ENCODE measurements around the gene BASP1. TPM values are rescaled to one million over a fixed set of nuclear protein-coding genes. Genes with fewer than 3 reads are reported as not detected.
"Not testable (repeated sequence)": the region's sequence is repeated elsewhere in the genome, so short reads cannot be mapped to it uniquely, and the experiment has no call there.

The BASP1 gene
- total RNA-seq, 2 donors from 2014 or later, result 3.9 to 8.1 TPM

DNA sequence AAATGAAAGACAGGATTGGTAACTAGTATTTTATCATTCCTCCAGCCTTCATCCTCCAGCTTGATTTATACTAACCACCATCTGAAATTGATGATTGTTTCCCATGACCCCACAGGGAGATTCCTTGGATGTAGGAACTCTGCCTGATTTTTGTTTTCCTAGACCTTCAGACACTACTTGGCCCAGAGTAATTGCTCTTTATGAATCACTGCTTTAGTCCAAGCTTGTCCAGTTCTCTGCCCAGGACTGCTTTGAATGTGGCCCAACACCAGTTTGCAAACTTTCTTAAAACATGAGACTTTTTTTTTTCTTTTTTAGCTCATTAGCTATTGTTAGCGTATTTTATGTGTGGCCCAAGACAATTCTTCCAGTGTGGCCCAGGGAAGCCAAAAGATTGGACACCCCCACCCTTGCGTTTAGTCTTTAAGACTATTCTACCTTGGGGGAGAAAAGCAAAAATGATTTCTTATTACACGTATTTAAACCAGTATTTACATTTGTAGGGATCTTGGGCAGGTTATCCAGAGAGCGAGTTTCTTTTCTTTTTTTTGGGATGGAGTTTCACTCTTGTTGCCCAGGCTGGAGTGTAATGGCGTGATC is 18.4 kb downstream of the BASP1 start:
- Mint-ChIP-seq H3K36me3 (no peaks in the 10 kb centered on the region), H3K27me3 (no peaks in the 10 kb centered on the region), H3K4me3 (no peak overlapping the region), H3K4me1 (ENCODE audit: low read depth in 2 of 2) (no peaks in the 10 kb centered on the region), H3K9me3 (peaks cover 5% of the 10 kb centered on the region), H3K27ac (no peak overlapping the region)
- no peak for DNase-seq (ENCODE audit: low spot score)
- no peak for ATAC-seq

DNA sequence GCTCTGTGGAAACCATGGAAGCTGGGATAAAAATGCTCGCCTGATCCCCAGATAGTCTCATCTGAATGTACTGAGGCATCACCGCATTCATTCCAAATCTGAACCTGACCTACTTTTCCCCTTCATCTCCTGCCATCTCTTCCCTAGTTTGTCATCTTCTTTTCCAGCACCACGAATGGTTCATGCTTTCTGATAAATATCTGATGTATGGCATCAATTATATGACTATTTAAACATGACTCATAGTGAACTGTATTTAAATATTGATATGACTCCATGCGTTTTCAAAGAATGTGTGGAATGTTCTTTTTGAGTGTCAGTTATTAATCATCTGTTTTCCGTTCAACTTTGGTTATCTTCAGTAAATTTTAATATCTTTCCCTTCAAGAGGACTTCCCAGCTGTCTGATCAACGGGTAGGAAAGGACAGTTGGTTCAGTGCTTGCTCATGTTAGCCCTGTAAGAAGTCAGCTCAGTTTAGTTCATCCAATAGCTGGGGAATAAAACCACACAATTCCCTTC is 21.1 kb downstream of the BASP1 start:
- no peaks in the 10 kb centered on the region for H3K27me3 Mint-ChIP-seq
- peaks cover 5% of the 10 kb centered on the region for H3K9me3 Mint-ChIP-seq
- H3K27ac Mint-ChIP-seq, result no peak overlapping the region
- H3K4me3 Mint-ChIP-seq, result no peak overlapping the region
- H3K4me1 Mint-ChIP-seq (ENCODE audit: low read depth in 2 of 2), result no peaks in the 10 kb centered on the region
- ATAC-seq (no peak), DNase-seq (ENCODE audit: low spot score) (no peak)
- H3K36me3 Mint-ChIP-seq, result no peaks in the 10 kb centered on the region

DNA sequence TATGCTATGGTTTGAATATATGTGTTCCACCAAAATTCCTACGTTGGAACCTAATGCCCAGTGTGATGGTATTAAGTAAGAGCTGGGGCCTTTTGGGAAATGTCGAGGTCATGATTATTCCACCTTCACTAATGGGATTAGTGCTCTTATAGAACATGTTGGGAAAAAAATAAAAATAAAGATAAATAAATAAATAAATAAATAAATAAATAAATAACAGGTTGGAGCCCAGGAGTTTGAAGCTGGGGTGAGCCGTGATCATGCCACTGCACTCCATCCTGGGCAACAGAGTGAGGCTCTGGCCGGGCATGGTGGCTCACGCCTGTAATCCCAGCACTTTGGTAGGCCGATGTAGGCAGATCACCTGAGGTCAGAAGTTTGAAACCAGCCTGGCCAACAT is 22.5 kb downstream of the BASP1 start:
- H3K27me3 Mint-ChIP-seq, result no peaks in the 10 kb centered on the region
- peaks cover 5% of the 10 kb centered on the region for H3K9me3 Mint-ChIP-seq
- no peaks in the 10 kb centered on the region for H3K36me3 Mint-ChIP-seq
- H3K4me3 Mint-ChIP-seq, result no peak overlapping the region
- no peaks in the 10 kb centered on the region for H3K4me1 Mint-ChIP-seq (ENCODE audit: low read depth in 2 of 2)
- ATAC-seq, result no peak
- H3K27ac Mint-ChIP-seq, result no peak overlapping the region
- DNase-seq (ENCODE audit: low spot score), result no peak

DNA sequence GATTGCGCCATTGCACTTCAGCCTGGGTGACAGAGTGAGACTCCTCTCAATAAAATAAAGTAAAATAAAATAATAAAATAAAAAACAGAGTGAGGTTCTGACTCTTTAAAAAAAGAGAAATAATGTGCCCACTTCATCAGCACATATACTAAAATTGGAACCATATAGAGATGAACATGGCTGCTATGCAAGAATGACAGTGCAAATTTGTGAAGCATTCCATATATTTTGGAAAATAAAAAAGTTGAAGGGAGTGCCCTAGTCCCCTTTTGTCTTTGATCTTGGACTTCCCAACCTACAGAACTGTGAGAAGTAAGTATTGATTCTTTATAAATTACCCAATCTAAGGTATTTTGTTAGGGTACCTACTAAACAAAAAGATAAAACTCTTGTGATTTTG is 23.1 kb downstream of the BASP1 start:
- H3K4me3 Mint-ChIP-seq, result no peak overlapping the region
- H3K36me3 Mint-ChIP-seq, result no peaks in the 10 kb centered on the region
- DNase-seq (ENCODE audit: low spot score) (no peak), ATAC-seq (no peak)
- no peak overlapping the region for H3K27ac Mint-ChIP-seq
- H3K9me3 Mint-ChIP-seq, result peaks cover 5% of the 10 kb centered on the region
- H3K4me1 Mint-ChIP-seq (ENCODE audit: low read depth in 2 of 2), result no peaks in the 10 kb centered on the region
- H3K27me3 Mint-ChIP-seq, result no peaks in the 10 kb centered on the region

DNA sequence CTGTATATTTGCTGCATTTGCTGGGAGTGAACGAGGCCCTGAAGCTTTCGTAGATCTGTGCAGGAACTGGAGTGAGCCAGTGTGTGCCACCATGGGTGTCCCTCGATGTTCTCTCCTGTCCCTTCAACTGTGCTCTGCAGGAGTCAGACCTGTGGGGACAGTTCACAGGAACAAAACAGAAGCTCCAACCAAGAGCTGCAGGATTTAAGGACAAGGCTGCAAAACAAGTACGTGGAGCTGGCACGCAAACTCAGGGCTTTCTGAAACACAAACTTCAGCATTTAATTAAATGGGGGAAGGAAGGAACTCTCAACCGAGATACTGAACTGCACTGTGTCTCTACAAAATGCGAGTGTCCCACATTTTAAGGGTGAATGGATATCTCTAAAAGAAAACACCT is 24.2 kb downstream of the BASP1 start:
- H3K36me3 Mint-ChIP-seq, result no peaks in the 10 kb centered on the region
- no peak for DNase-seq (ENCODE audit: low spot score)

DNA sequence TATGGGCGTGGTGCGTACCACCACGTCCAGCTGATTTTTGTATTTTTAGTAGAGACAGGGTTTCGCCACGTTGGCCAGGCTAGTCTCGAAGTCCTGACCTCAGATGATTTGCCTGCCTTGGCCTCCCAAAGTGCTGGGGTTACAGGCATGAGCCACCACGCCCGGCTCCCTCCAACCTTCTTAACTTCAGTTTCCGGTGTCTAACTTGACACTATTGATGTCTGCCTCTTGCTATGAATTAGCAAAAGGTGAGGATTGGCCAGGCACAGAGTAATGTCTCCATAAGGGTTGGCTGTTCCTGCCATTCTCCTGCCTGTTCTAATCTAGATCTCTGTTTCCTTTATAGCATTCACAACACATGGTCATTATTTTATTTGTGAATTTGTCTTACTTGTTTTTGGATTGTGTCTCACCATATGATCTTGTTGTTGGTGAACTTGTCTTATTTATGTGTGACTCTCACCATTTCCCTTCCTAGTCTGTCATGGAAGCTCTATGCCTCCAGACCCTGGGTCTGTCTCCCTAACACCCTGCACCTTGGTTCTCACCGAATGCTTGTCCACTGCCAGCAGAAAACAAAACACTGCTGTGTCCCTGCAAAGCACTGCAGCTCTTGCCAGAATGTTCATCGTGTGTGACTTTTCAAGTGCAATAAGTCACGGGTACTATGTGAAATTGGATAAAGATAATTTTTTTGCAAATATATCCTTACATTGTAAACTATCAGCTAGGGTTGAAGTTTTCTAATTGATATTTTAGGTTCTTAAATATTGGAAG is 26.0 kb downstream of the BASP1 start:
- H3K27ac Mint-ChIP-seq, result no peak overlapping the region
- no peak for ATAC-seq
- no peaks in the 10 kb centered on the region for H3K36me3 Mint-ChIP-seq
- H3K4me3 Mint-ChIP-seq, result no peak overlapping the region
- H3K9me3 Mint-ChIP-seq, result no peaks in the 10 kb centered on the region
- H3K4me1 Mint-ChIP-seq (ENCODE audit: low read depth in 2 of 2), result no peaks in the 10 kb centered on the region
- DNase-seq (ENCODE audit: low spot score), result no peak
- no peaks in the 10 kb centered on the region for H3K27me3 Mint-ChIP-seq

More for the DNA sequence above, 24.2 kb downstream of the BASP1 start:
- no peak for ATAC-seq
- no peak overlapping the region for H3K27ac Mint-ChIP-seq
- H3K4me1 Mint-ChIP-seq (ENCODE audit: low read depth in 2 of 2), result no peaks in the 10 kb centered on the region
- no peaks in the 10 kb centered on the region for H3K27me3 Mint-ChIP-seq
- H3K4me3 Mint-ChIP-seq, result no peak overlapping the region
- peaks cover 5% of the 10 kb centered on the region for H3K9me3 Mint-ChIP-seq

DNA sequence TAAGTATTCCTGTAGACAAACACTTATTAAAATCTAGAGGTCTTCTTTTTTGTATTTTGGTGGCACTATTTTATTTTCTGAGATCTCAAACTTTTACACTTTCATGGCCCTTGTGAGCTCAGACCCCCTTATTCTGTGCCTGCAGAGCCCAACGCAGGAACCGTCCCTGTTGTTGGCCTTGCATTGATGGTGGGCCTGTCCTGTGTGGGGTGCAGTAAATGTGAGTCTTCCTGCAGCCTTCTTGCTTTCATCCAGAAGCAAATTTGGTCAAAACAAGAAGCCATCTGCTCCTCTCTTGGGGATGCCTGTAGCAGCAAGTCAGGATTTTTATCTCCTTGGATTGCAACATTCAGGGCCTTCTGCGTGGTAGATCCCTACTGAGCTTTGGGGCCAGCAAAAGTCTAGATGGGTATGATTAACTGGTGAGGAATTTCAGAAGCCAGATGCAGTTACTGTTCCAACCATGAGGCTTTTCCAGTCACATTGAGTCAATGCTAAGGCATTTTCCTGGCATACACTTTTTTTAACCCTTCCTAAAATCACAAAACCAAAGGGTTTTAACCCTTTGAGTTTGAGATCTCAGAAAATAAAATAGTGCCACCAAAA is 31.7 kb downstream of the BASP1 start:
- Mint-ChIP-seq H3K9me3 (peaks cover 11% of the 10 kb centered on the region), H3K36me3 (no peaks in the 10 kb centered on the region), H3K4me1 (ENCODE audit: low read depth in 2 of 2) (peaks cover 0 to 6% of the 10 kb centered on the region in 2 donors), H3K4me3 (no peak overlapping the region), H3K27ac (no peak overlapping the region), H3K27me3 (no peaks in the 10 kb centered on the region)
- DNase-seq (ENCODE audit: low spot score) (no peak), ATAC-seq (no peak)

DNA sequence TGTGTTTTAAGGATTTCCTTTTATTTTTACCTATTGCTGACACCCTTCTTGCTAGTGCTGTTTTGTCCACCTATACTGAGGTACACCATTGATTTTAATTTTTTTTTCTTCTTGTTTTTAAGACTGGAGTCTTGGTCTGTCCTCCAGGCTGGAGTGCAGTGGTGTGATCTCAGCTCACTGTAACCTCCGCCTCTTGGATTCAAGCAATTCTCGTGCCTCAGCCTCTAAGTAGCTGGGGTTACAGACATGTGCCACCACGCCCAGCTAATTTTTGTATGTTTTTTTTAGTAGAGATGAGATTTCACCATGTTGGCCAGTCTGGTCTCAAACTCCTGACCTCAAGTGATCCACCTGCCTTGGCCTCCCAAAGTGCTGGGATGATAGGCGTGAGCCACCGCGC is 32.4 kb downstream of the BASP1 start:
- not testable (repeated sequence) for ATAC-seq; H3K27ac Mint-ChIP-seq; H3K36me3 Mint-ChIP-seq; H3K4me1 Mint-ChIP-seq (ENCODE audit: low read depth in 2 of 2); H3K27me3 Mint-ChIP-seq; DNase-seq (ENCODE audit: low spot score); H3K4me3 Mint-ChIP-seq
- H3K9me3 Mint-ChIP-seq, result peaks cover 11% of the 10 kb centered on the region

DNA sequence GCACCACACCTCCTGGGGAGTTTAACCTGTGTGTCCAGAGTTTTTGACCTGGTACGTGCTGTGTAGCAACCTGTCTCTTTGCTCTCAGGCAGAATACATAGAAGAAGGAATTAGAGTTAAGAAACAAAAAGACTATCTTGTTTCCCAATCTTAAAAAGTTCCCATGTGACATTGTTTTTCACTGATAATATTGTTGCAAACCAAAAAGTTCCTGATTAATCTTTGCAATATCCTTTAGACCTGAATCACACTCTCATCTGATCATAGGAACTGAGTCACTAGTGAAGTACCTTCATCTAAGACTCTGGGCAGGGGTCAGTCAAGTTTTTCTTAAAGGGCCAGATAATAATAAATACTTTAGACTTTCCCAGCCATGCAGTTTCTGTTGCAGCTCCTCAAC is 35.1 kb downstream of the BASP1 start:
- ATAC-seq (no peak), DNase-seq (ENCODE audit: low spot score) (no peak)
- H3K27ac Mint-ChIP-seq, result no peak overlapping the region
- peaks cover 5 to 6% of the 10 kb centered on the region in 2 donors for H3K4me1 Mint-ChIP-seq (ENCODE audit: low read depth in 2 of 2)
- no peak overlapping the region for H3K4me3 Mint-ChIP-seq
- peaks cover 15% of the 10 kb centered on the region for H3K9me3 Mint-ChIP-seq
- no peaks in the 10 kb centered on the region for H3K27me3 Mint-ChIP-seq
- no peaks in the 10 kb centered on the region for H3K36me3 Mint-ChIP-seq

DNA sequence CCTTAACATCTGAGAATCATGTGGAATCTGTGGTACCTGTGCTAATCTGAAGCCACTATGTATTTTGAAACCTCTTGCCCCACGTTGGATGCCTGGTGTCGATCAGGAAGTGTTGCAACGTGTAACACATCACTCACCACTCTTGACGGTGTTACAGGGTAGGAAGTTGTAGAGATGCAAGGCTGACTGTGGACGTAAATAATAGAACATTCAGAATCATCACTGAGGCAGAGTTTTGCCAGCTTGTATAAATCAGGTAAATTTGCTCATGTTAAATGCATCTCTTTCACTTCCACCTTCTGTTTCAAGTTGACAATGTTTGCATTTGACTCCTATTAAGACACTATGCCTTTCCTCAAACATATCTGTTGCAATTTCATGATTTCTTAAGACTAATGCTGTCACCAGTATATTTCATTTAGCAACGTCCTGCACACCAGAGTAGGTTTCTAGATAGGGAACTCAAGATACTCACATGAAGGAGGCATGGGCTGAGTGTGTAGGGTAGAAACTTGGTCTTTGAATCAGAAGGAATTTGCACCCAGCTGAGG is 38.1 kb downstream of the BASP1 start:
- peak; percentile 64 to 67 for ATAC-seq
- peaks cover 5 to 6% of the 10 kb centered on the region in 2 donors for H3K4me1 Mint-ChIP-seq (ENCODE audit: low read depth in 2 of 2)
- H3K36me3 Mint-ChIP-seq, result no peaks in the 10 kb centered on the region

DNA sequence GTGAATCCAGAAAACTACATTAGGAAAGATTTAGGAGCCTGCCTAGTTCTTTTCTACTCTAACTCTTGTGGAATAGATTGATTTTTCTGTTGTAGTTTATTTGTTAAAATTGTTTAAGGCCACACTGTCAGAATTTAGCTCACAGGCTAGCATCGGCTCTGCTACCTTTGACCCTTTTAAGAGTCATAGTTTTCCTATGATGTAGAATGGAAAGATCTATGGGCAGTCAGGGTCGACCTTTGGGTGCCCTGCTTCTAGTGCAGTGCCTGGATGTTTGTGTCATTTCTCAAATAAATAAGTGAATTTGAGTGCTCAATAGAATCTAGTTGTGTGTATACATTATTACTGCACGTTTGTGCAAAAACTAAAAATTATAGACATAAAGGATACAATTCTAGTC is 38.7 kb downstream of the BASP1 start:
- Mint-ChIP-seq H3K9me3 (peaks cover 15% of the 10 kb centered on the region), H3K4me3 (no peak overlapping the region), H3K27ac (no peak overlapping the region), H3K36me3 (no peaks in the 10 kb centered on the region), H3K27me3 (no peaks in the 10 kb centered on the region), H3K4me1 (ENCODE audit: low read depth in 2 of 2) (peaks cover 5 to 6% of the 10 kb centered on the region in 2 donors)
- ATAC-seq (no peak), DNase-seq (ENCODE audit: low spot score) (no peak)

More for the DNA sequence above, 38.1 kb downstream of the BASP1 start:
- Mint-ChIP-seq H3K27ac (no peak overlapping the region), H3K4me3 (peak overlapping the region; percentile 24), H3K27me3 (no peaks in the 10 kb centered on the region), H3K9me3 (peaks cover 15% of the 10 kb centered on the region)
- DNase-seq (ENCODE audit: low spot score), result no peak

DNA sequence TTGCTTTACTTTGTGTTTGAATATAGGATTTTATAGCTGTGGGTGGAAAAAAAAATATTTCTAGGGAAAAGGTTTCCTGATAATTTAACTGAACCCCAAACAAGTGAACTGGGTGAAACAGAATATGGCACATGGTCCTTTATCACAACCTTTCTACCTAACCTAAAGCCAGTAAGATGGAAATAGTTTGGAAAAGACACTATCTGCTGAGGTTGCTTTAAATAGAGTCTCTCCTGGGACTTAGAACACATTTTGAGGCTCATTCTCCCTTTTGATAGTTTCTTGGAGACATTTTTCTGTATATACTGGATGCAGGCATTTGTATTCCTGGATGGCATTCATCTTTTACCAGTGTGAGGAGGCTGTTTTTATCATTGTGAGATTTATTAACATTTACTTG is 39.4 kb downstream of the BASP1 start:
- H3K27me3 Mint-ChIP-seq, result no peaks in the 10 kb centered on the region

DNA sequence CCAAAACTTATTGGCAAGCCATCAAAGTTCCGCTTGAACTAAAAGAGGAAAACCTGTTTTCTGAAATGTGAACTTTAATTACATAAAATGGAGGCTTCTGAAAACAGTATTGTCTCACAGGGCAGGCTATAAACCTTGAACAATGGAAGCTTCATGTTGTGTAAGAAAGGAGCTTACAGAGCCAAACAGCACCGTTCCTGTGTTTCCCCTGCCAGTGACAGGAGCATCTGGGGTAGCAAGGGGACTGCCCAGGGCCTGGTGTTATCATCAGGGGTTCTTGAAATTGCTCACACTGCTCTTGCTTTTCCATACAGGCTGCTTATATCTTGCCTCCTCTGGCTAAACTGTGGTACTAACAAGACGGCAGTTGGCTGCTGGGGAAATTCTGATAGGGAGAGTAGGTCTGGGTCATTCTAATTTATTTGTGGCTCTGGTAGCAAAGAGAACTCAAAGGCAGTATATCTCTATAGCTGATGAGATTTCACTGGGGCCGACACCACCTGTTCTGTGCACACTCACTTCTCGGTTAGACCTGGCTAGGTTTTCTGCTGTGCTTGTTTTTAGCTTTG is 40.4 kb downstream of the BASP1 start:
- no peak overlapping the region for H3K4me3 Mint-ChIP-seq
- DNase-seq (ENCODE audit: low spot score) (no peak), ATAC-seq (peak in 1 of 2 donors; percentile 74)
- H3K36me3 Mint-ChIP-seq, result no peaks in the 10 kb centered on the region
- peak overlapping the region in 1 of 2 donors; percentile 27 for H3K27ac Mint-ChIP-seq
- peaks cover 12% of the 10 kb centered on the region for H3K9me3 Mint-ChIP-seq
- H3K27me3 Mint-ChIP-seq, result no peaks in the 10 kb centered on the region
- peaks cover 0 to 5% of the 10 kb centered on the region in 2 donors for H3K4me1 Mint-ChIP-seq (ENCODE audit: low read depth in 2 of 2)

More for the DNA sequence above, 39.4 kb downstream of the BASP1 start:
- ATAC-seq (no peak), DNase-seq (ENCODE audit: low spot score) (no peak)
- no peak overlapping the region for H3K4me3 Mint-ChIP-seq
- H3K4me1 Mint-ChIP-seq (ENCODE audit: low read depth in 2 of 2), result peaks cover 1 to 5% of the 10 kb centered on the region in 2 donors
- H3K27ac Mint-ChIP-seq, result no peak overlapping the region
- H3K9me3 Mint-ChIP-seq, result peaks cover 12% of the 10 kb centered on the region
- no peaks in the 10 kb centered on the region for H3K36me3 Mint-ChIP-seq
